IMR-90 (cell line): ENCODE data around the gene SRSF4. TPM values are rescaled to one million over a fixed set of nuclear protein-coding genes. Genes with fewer than 3 reads are reported as not detected.

Source experiments
- ATAC-seq: fragments of 200-7000 bp; cut with Tn5 transposase; 2 replicates; pipeline ENCODE4 v1.9.1; 2020; ENCODE audit warnings: low read depth, mild to moderate bottlenecking, moderate library complexity
- BruUV-seq: library from RNA; stranded (reverse); fragments of 400-500 nt; replicated peaks from 2 replicates; lab custom pipeline; 2021; lab: Mats Ljungman, UMichigan
- CTCF ChIA-PET: fragments of 300-600 bp; formaldehyde crosslinking; extraction: SDS; loops from one replicate; lab custom pipeline; 2021; ENCODE audit warnings: antibody characterized with exemption; lab: Yijun Ruan, JAX
- POLR2A ChIA-PET: fragments of 300-600 bp; sonication (Branson Sonifier 250); formaldehyde crosslinking; loops from one replicate; lab custom pipeline; 2022; ENCODE audit warnings: antibody characterized with exemption; ENCODE audit not compliant: unreplicated experiment; lab: Charles Lee
- DNase-seq: peaks from one replicate; pipeline ENCODE4 v3.0.0; 2013
- H2AFZ ChIP-seq: replicated peaks from 2 replicates; pipeline ENCODE3; 2013; ENCODE audit warnings: low read length, mild to moderate bottlenecking; ENCODE audit not compliant: poor library complexity
- H2AK5ac ChIP-seq: 2 replicates; pipeline ENCODE4 v1.6.1; 2013; ENCODE audit warnings: low read depth, low read length, inconsistent platforms
- H2AK9ac ChIP-seq: replicated peaks from 2 replicates; pipeline ENCODE3; 2013; ENCODE audit warnings: mild to moderate bottlenecking, low read depth, low read length, moderate library complexity; ENCODE audit not compliant: poor library complexity
- H2BK120ac ChIP-seq: 2 replicates; pipeline ENCODE4 v1.6.1; 2013; ENCODE audit warnings: low read depth, low read length, inconsistent platforms
- H2BK15ac ChIP-seq: 3 replicates; pipeline ENCODE4 v1.6.1; 2013; ENCODE audit warnings: low read depth, low read length, inconsistent platforms
- H2BK20ac ChIP-seq: 2 replicates; pipeline ENCODE4 v1.6.1; 2013; ENCODE audit warnings: low read depth, mild to moderate bottlenecking, inconsistent platforms, low read length, moderate library complexity
- H2BK5ac ChIP-seq: 2 replicates; pipeline ENCODE4 v1.6.1; 2013; ENCODE audit warnings: mild to moderate bottlenecking, low read depth, low read length, inconsistent platforms; ENCODE audit not compliant: poor library complexity, severe bottlenecking
- H3K14ac ChIP-seq: replicated peaks from 2 replicates; pipeline ENCODE4 v1.6.1; 2013; ENCODE audit warnings: low read depth, low read length, inconsistent platforms
- H3K18ac ChIP-seq: 2 replicates; pipeline ENCODE4 v1.6.1; 2013; ENCODE audit warnings: low read depth, low read length, control low read depth
- H3K23ac ChIP-seq: 2 replicates; pipeline ENCODE4 v1.6.1; 2013; ENCODE audit warnings: low read depth, low read length, inconsistent platforms
- H3K27ac ChIP-seq: 2 replicates; pipeline ENCODE4 v1.5.1; 2013; ENCODE audit warnings: mild to moderate bottlenecking, control low read depth, low read length; ENCODE audit not compliant: insufficient read depth
- H3K27me3 ChIP-seq: 2 replicates; pipeline ENCODE4 v1.6.1; 2013; ENCODE audit warnings: low read length; ENCODE audit not compliant: control insufficient read depth, insufficient read depth
- H3K36me3 ChIP-seq: 2 replicates; pipeline ENCODE4 v1.6.1; 2013; ENCODE audit warnings: low read length, mixed read lengths; ENCODE audit not compliant: control insufficient read depth, insufficient read depth
- H3K4ac ChIP-seq: 2 replicates; pipeline ENCODE4 v1.6.1; 2013; ENCODE audit warnings: low read depth, low read length, inconsistent platforms
- H3K4me1 ChIP-seq: 2 replicates; pipeline ENCODE4 v1.6.1; 2013; ENCODE audit warnings: low read length, mixed read lengths; ENCODE audit not compliant: control insufficient read depth, insufficient read depth
- H3K4me2 ChIP-seq: 2 replicates; pipeline ENCODE4 v1.6.1; 2013; ENCODE audit warnings: low read depth, mild to moderate bottlenecking, control low read depth, low read length, moderate library complexity
- H3K4me3 ChIP-seq: 2 replicates; pipeline ENCODE4 v1.5.1; 2013; ENCODE audit warnings: low read depth, mild to moderate bottlenecking, control low read depth, low read length, moderate library complexity; ENCODE audit not compliant: insufficient read depth
- H3K56ac ChIP-seq: 2 replicates; pipeline ENCODE4 v1.6.1; 2013; ENCODE audit warnings: low read length, inconsistent platforms; ENCODE audit not compliant: insufficient read depth; ENCODE audit errors: extremely low read depth
- H3K79me1 ChIP-seq, 2 experiments: 2 replicates each; pipeline ENCODE4 v1.6.1; 2013; ENCODE audit warnings: low read length in 2 of 2, inconsistent platforms in 1 of 2, low read depth in 1 of 2
- H3K9ac ChIP-seq: 2 replicates; pipeline ENCODE4 v1.6.1; 2013; ENCODE audit warnings: low read depth, low read length, control low read depth
- H3K9me1 ChIP-seq: 2 replicates; pipeline ENCODE4 v1.6.1; 2013; ENCODE audit warnings: low read length, inconsistent platforms; ENCODE audit not compliant: insufficient read depth
- H3K9me3 ChIP-seq: 2 replicates; pipeline ENCODE4 v1.6.1; 2013; ENCODE audit warnings: low read length; ENCODE audit not compliant: control insufficient read depth, insufficient read depth
- H4K20me1 ChIP-seq: 2 replicates; pipeline ENCODE4 v1.6.1; 2013; ENCODE audit warnings: low read length, inconsistent platforms; ENCODE audit not compliant: insufficient read depth
- H4K5ac ChIP-seq: 2 replicates; pipeline ENCODE4 v1.6.1; 2013; ENCODE audit warnings: mild to moderate bottlenecking, low read depth, low read length, control low read depth
- H4K8ac ChIP-seq, 2 experiments: 2 replicates each; pipeline ENCODE4 v1.6.1; 2013; ENCODE audit warnings: low read depth in 2 of 2, low read length in 2 of 2, control low read depth in 1 of 2, inconsistent platforms in 1 of 2
- H4K91ac ChIP-seq: 2 replicates; pipeline ENCODE4 v1.6.1; 2013; ENCODE audit warnings: low read depth, low read length, inconsistent platforms; ENCODE audit not compliant: insufficient read depth
- CEBPB ChIP-seq: IDR thresholded peaks from 2 replicates; pipeline ENCODE4 v1.6.1; 2012; ENCODE audit warnings: low read depth, low read length, improper control_type of control experiment
- MAFK ChIP-seq: IDR thresholded peaks from 2 replicates; pipeline ENCODE4 v1.6.1; 2012; ENCODE audit warnings: low read depth, low read length, improper control_type of control experiment
- MAZ ChIP-seq: IDR thresholded peaks from 2 replicates; pipeline ENCODE4 v1.6.1; 2012; ENCODE audit warnings: low read depth, mild to moderate bottlenecking, low read length, improper control_type of control experiment, moderate library complexity, borderline replicate concordance
- MXI1 ChIP-seq: IDR thresholded peaks from 2 replicates; pipeline ENCODE4 v1.6.1; 2012; ENCODE audit warnings: low read depth, mild to moderate bottlenecking, low read length, moderate library complexity, borderline replicate concordance
- NFE2L2 ChIP-seq: fragments of 150-350 bp; IDR thresholded peaks from 2 replicates; pipeline ENCODE4 v1.6.1; 2016; ENCODE audit warnings: low read depth, mild to moderate bottlenecking, low read length
- RCOR1 ChIP-seq: IDR thresholded peaks from 2 replicates; pipeline ENCODE4 v1.6.1; 2012; ENCODE audit warnings: mild to moderate bottlenecking, low read length, improper control_type of control experiment; ENCODE audit not compliant: insufficient replicate concordance
- WGBS, 2 experiments: methylation state at CpG; one replicate each; pipeline versions ENCODE4 v1.1.5 to v1.1.7; 2013; ENCODE audit warnings: missing lambda C conversion rate in 2 of 2; ENCODE audit not compliant: insufficient read length in 1 of 2; ENCODE audit errors: extremely low coverage in 2 of 2; 5-methylcytosine and 5-hydroxymethylcytosine counted together
- dilution Hi-C: fragments of 300-500 bp; cut with HindIII; formaldehyde crosslinking; loops from one replicate; pipeline ENCODE4 v1.14.3; 2018; ENCODE audit warnings: low sequenced_read_pairs; ENCODE audit not compliant: unreplicated experiment
- in situ Hi-C: fragments of 300-500 bp; cut with MboI; formaldehyde crosslinking; loops from 3 replicates; pipeline ENCODE4 v1.14.3; 2019; ENCODE audit warnings: low sequenced_read_pairs, inconsistent platforms, mixed read lengths
- intact Hi-C: fragments of 100-400 bp; cut with micrococcal nuclease; formaldehyde crosslinking; loops from 2 replicates; pipeline ENCODE4 v1.10.0; 2022
- polyA plus RNA-seq, 3 experiments: library from polyadenylated mRNA; depleted of rRNA; stranded (reverse); fragments of >200 nt; gene quantifications; 2 replicates each; pipeline ENCODE4 v1.2.3, GENCODE V29; 2012; ENCODE audit warnings: low replicate concordance in 1 of 3
- total RNA-seq: library from RNA; depleted of rRNA; stranded (reverse); fragments of >200 nt; gene quantifications from 2 replicates; pipeline ENCODE4 v1.2.3, GENCODE V29; 2012
- TF ChIP-seq, protein P1 (sequence below): fragments of 150-350 bp; IDR thresholded peaks from 2 replicates; pipeline ENCODE4 v1.6.1; 2017; ENCODE audit warnings: mild to moderate bottlenecking, antibody characterized with exemption, low read length, low read depth

Gene SRSF4
- total and polyA plus RNA-seq, 2 of the 4 experiments (the other 2 are of a cell fraction) = 20.8 to 48.5 TPM

DNA sequence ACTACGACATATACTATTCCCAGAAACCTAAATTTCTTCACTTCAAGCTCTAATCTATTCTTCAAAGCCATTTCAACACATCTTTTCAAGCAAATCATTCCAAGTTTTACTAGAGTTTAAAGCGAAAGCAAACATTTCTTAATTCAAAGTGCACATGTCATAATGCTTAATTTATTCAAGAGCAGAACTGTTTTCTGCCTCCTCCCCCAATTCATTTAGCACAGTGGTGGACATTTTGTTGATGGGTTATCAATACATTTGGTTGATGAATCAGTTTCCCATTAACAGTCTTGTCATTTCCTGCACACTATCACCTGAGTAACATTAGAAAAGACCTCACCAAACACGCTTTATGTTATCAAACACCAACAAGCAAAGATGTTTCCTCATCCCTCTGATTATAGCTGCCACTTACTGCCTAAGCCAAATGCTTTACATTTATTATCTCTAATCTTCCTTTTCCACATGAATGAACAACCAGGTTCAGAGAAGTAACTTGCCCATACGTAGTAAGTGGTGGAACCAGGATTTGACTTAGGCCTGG, 2.0 kb downstream of the SRSF4 start:
- TF ChIP-seq MXI1 = no peak
- TF ChIP-seq, protein P1, sequence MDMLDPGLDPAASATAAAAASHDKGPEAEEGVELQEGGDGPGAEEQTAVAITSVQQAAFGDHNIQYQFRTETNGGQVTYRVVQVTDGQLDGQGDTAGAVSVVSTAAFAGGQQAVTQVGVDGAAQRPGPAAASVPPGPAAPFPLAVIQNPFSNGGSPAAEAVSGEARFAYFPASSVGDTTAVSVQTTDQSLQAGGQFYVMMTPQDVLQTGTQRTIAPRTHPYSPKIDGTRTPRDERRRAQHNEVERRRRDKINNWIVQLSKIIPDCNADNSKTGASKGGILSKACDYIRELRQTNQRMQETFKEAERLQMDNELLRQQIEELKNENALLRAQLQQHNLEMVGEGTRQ = no peak
- no peak for TF ChIP-seq RCOR1
- no peak for TF ChIP-seq CEBPB
- no peak for TF ChIP-seq MAZ
- TF ChIP-seq MAFK = no peak
- TF ChIP-seq NFE2L2 = no peak
- H3K27ac ChIP-seq = peak overlapping the region; percentile 29; the same call in 1 of the 2 replicates
- H3K56ac ChIP-seq = no peak overlapping the region; the same call in 1 of the 2 replicates
- dilution Hi-C loops (no loop called here), intact Hi-C loops (loop anchor here (2.0 to 5.0 kb wide), 2 partner anchors 57 to 297 kb away; partner anchors contain the start of gene TMEM200B), in situ Hi-C loops (no loop called here)
- H4K5ac ChIP-seq = no peak overlapping the region
- ChIA-PET CTCF (interaction anchor here (0.6 to 1.5 kb wide), 3 partner anchors 18 to 443 kb away, joined by 3 to 4 read pairs (median 3); partner anchors contain the start of gene YTHDF2), POLR2A (interaction anchor here (1.1 kb wide), 1 partner anchor 13 kb away, joined by 4 read pairs; no protein-coding TSS in a partner anchor)
- BruUV-seq = no TSS peak
- H3K4ac ChIP-seq = no peak overlapping the region
- 13% methylated on average over 2 of the region's 4 CpGs; no CpG with 5 or more reads in 1 of the 2 experiments for WGBS, 2 experiments
- DNase-seq = no peak
- peaks cover 10% of the 10 kb centered on the region for H3K4me1 ChIP-seq
- H3K9me3 ChIP-seq = no peaks in the 10 kb centered on the region
- no peak overlapping the region for H4K8ac ChIP-seq
- H2BK20ac ChIP-seq = no peak overlapping the region
- no peak overlapping the region for H2AFZ ChIP-seq
- peaks cover 7% of the 10 kb centered on the region for H3K9me1 ChIP-seq
- no peak overlapping the region for H4K91ac ChIP-seq
- H3K14ac ChIP-seq = no peak overlapping the region; the same call in 1 of the 2 replicates
- peaks cover 58% of the 10 kb centered on the region for H4K20me1 ChIP-seq
- H2BK120ac ChIP-seq = no peak overlapping the region
- no peak for ATAC-seq
- no peaks in the 10 kb centered on the region for H3K27me3 ChIP-seq
- H3K36me3 ChIP-seq = peaks cover 6% of the 10 kb centered on the region
- peak overlapping the region; percentile 98; the same call in 1 of the 2 replicates for H3K9ac ChIP-seq
- no peak overlapping the region for H3K18ac ChIP-seq
- no peak overlapping the region; the same call in 1 of the 2 replicates for H2AK5ac ChIP-seq
- H2BK15ac ChIP-seq = no peak overlapping the region
- 0 out of 2 replicates have a peak overlapping the region, but pooled peaks have one; percentile 1 for H3K23ac ChIP-seq
- no peak overlapping the region for H2BK5ac ChIP-seq
- H3K4me3 ChIP-seq = peak overlapping the region; percentile 84
- H2AK9ac ChIP-seq = no peak overlapping the region
- peak overlapping the region; percentile 90 for H3K4me2 ChIP-seq
- peaks cover 0 to 26% of the 10 kb centered on the region in 2 experiments; a peak in 2 of 4 replicates for H3K79me1 ChIP-seq
